HG03571 (cell line): ENCODE results near the gene PCNX4.

Experiments
- ATAC-seq: cut with Tn5 transposase; IDR thresholded peaks from one replicate; pipeline ENCODE4 v1.9.1; 2021; ENCODE audit not compliant: unreplicated experiment

Gene PCNX4

GRCh38 chr14:60101786-60102185 lies 10.1 kb downstream of the PCNX4 start:
- no peak for ATAC-seq

GRCh38 chr14:60102389-60102788 lies 10.7 kb downstream of the PCNX4 start:
- no peak for ATAC-seq

DNA sequence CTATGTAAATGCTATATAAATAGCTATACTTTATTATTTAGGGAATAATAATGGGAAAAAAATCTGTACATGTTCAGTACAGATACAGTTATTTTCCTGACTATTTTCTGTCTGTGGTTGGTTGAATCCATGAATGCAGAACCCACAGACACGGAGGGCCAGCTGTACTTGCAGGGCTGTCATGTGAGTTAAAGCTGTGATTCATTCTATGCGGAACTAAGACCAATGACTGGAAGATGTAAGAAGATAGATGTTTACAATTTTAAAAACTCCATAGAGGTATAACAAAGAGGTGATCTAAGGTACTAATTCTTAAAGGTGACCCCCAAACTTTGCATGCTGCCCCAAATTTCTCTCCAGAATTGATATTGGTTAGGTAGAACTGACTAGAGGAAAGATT lies 14.6 kb downstream of the PCNX4 start:
- no peak for ATAC-seq

- no peak for ATAC-seq
Observed at GRCh38 chr14:60107477-60107876, 15.8 kb downstream of the PCNX4 start.

DNA sequence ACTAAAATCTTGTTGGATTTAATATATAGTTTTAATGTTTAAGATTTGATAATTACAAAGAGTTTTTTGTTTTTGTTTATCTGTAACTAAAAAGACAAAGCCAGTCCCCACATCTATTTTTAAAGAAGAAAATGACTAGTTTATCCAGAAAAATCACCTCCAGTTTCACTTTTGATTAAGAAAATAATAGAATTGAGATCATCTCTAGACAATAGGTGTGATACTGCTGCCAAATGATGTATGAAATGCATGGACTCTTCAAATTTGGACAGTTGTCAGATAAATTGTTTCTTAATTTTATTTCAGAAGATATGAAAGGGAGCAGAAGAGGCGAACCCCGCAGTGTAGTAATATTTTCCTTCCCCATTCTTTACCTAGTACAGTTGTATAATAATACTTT lies 20.0 kb downstream of the PCNX4 start:
- no peak for ATAC-seq

DNA sequence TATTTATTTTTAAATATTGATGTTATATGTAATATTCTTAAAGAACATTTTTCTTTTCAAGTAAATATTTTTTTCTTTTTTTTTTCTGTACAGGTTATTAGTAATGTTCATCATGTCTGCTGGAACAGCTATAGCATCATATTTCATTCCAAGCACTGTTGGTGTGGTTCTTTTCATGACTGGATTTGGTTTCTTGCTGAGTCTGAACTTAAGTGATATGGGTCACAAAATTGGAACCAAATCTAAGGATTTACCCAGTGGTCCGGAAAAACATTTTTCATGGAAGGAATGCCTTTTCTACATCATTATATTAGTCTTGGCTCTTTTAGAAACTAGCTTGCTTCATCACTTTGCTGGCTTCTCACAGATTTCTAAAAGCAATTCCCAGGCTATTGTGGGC lies 23.2 kb downstream of the PCNX4 start:
- ATAC-seq: no peak

DNA sequence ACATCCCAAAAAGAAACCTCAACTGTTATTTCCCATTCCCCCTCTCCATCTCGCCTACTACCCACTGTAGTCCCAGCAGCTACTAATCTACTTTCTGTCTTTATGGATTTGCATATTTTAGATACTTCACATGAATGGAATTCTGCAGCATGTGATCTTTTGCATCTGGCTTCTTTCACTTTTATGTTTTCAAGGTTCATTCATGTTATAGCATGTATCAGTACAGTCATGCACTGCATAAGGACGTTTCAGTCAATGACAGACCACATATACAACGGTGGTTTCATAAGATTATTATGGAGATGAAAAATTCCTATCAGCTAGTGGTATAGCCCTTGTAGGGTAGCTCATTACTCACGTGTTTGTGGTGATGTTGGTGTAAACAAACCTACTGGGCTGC lies 24.5 kb downstream of the PCNX4 start:
- ATAC-seq: no peak

- ATAC-seq: no peak
Observed at GRCh38 chr14:60125918-60126317, 34.2 kb downstream of the PCNX4 start.

- no peak for ATAC-seq
Observed at GRCh38 chr14:60133487-60133886, 41.8 kb downstream of the PCNX4 start.

GRCh38 chr14:60134702-60135101 lies 43.0 kb downstream of the PCNX4 start:
- no peak for ATAC-seq

GRCh38 chr14:60151715-60152114 lies 60.0 kb downstream of the PCNX4 start:
- peak; percentile 79 for ATAC-seq

DNA sequence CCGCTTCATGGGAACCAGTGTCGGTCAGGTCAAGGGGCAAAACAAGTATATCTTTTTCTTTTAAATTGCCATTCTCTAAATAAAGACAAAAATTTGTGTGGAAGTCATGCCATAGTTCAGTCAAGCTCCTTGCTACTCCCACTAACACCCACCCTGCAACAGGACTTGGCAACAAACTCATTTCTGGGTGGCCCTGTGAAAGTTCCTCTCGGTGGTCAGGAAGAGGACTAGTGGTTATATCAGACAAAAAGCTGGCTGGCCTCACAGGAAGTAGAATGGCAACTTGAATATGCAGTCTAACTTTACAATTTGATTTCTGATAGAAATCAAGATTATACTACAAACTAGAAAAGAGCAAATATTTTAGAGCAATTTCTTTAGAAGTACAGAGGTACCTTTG lies 62.3 kb downstream of the PCNX4 start:
- no peak for ATAC-seq

GRCh38 chr14:60154671-60155070 lies 62.9 kb downstream of the PCNX4 start:
- ATAC-seq: no peak

- no peak for ATAC-seq
Observed at GRCh38 chr14:60160422-60160821, 68.7 kb downstream of the PCNX4 start.

DNA sequence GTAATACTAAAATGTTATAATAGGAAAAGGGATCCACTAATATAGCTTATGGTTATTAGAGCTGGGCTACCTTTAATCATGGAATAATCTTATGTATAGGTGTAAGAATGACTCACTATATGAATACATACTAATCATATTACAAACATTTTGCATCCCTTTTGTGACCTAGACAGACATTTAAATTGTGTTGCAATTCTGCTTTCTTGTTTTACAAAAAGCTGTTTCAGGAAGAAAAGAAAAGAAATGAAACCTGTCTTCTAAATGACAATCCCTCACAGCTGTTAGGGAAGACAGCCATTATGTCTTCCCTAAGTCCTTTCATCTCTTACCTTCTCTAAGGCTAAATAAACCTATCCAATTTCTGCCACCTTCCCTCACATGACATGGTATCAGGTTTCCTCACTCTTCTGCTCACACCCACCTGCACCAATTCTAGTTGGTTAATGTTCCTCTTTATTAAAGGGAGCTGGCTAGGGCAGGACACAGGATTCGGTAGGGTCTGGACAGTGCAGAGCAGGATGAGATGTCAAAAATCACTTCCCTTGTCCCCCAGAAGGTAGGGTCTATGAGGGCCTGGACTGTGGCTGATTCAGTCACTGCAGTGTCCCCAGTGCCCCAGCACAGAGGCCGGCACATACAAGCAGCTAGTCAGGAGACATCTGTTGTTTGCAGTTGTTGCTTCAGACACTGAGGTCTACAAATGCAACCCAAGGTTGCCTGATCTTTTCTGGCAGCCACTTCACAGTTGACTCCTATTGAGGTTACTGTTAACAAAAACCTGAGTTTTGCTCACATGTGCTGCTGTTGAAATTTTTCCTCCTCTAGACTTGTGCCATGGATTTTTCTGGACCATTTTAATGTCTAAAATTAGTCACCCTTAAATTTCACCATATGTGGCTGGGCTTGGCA lies 69.7 kb downstream of the PCNX4 start:
- ATAC-seq: no peak

- no peak for ATAC-seq
Observed at GRCh38 chr14:60163693-60164092, 72.0 kb downstream of the PCNX4 start.

DNA sequence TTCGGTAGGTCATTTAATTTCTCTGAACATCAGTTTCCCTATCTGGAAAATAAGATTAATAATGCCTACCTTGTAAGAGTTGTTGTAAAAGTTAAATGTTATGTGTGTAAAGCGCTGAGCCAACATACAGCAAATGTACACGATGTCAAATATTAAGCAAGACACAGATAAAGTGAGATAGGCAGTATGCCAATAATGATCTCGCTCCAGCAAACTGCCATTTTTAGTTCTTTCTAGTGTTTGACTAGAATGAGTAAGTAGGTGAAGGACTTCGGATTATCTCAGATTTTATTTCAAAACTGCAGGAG lies 72.6 kb downstream of the PCNX4 start:
- peak; percentile 11 for ATAC-seq

- ATAC-seq: peak; percentile 86
Observed at GRCh38 chr14:60164712-60165546, 73.2 kb downstream of the PCNX4 start, which contains the start of gene DHRS7. TSS of gene DHRS7 (minus strand) at chr14:60165398. CDS start at chr14:60165309, 89 bp downstream.

- ATAC-seq: peak; percentile 4
Observed at GRCh38 chr14:60165547-60165876, 73.8 kb downstream of the PCNX4 start.

GRCh38 chr14:60166142-60166541 lies 74.4 kb downstream of the PCNX4 start:
- ATAC-seq: no peak

DNA sequence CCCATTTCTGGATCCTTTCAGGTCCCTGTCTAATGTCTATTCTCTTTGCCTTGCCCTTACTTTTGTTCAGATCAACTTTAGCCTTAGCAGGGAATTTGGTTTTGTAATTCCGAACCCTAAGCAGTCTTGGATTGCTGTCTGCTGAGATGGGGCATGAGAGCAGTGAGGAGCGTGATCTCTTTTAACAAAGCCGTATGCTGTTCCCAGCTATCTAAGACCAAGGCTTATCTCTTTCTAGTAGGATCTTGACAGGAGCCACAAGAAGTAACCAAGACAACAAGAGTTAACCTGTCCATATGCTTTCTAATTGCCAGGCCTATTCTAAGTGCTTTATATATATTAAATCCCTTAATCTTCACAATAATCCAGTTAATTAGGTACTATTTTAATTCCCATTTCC lies 78.0 kb downstream of the PCNX4 start:
- no peak for ATAC-seq

- no peak for ATAC-seq
Observed at GRCh38 chr14:60170948-60171347, 79.2 kb downstream of the PCNX4 start.
